ENCODE measurements around the gene ENTPD6.
"Not testable (repeated sequence)": the region's sequence is repeated elsewhere in the genome, so short reads cannot be mapped to it uniquely, and the experiment has no call there.

The ENTPD6 gene

DNA sequence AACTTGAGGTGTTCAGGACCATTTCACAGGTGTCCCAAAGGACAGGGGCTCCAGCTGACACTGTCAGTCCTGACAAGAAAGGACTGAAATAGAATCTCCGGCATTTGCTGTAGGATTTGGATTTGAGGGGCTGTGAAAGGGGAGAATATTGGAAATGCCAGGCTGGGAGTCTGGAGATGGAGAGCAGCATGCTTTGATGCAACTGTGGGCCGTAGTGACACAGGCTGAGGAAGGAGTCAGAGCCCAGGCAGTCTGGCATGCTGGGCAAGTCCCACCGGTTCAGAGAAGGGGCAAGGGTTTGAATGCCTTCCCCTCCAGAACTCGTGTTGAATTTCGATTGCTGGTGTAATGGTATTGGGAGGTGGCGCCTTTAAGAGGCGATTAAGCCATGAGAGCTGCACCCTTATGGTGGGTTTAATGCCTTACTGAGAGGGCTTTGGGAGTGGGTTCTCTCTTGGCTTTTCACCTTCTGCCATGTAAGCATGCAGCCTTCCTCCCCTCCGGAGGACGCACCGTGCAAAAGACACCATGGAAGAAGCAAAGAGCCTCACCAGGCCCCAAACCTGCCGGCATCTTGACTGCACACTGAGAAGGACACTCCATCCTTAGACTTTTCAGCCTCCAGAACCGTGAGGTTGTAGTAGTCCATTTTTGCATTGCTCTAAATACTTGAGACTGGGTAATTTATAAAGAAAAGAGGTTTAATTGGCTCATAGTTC, 43.0 kb downstream of the ENTPD6 start:
- DNase-seq (ENCODE audit: extremely low read depth in 1 of 2, low read depth in 1 of 2) = no peak

- DNase-seq (ENCODE audit: extremely low read depth in 1 of 2, low read depth in 1 of 2) = no peak
These were observed 44.2 kb downstream of the ENTPD6 start for GRCh38 chr20:25239387-25240370.

GRCh38 chr20:25240851-25241658, 45.5 kb downstream of the ENTPD6 start:
- not testable (repeated sequence) for DNase-seq (ENCODE audit: extremely low read depth in 1 of 2, low read depth in 1 of 2)

DNA sequence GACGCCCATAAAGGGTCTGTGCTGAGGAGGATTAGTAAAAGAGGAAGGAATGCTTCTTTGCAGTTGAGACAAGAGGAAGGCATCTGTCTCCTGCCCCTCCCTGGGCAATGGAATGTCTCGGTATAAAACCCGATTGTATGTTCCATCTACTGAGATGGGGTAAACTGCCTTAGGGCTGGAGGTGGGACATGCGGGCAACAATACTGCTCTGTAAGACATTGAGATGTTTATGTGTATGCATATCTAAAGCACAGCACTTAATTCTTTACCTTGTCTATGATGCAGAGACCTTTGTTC, 46.1 kb downstream of the ENTPD6 start:
- DNase-seq (ENCODE audit: extremely low read depth in 1 of 2, low read depth in 1 of 2) = not testable (repeated sequence)

DNA sequence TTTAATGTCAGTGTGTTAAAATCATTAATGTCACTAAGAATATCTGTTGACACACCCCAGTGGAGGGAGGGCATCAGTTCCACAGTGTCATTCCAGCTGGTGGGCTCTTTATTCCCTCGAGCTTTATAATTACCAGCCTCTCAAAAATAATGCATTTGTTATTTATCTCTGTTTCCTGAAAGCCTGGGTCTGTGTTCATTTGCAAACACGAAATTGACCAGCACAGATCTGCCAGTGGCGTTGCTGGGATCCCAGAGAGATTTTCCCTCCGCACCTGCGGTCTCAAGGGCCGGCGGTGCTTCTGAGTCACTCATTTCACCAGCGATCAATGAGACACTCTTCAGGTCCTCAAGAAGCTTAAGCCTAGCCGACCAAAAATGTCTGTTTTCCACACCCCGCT, 46.7 kb downstream of the ENTPD6 start:
- DNase-seq (ENCODE audit: extremely low read depth in 1 of 2, low read depth in 1 of 2) = no peak

DNA sequence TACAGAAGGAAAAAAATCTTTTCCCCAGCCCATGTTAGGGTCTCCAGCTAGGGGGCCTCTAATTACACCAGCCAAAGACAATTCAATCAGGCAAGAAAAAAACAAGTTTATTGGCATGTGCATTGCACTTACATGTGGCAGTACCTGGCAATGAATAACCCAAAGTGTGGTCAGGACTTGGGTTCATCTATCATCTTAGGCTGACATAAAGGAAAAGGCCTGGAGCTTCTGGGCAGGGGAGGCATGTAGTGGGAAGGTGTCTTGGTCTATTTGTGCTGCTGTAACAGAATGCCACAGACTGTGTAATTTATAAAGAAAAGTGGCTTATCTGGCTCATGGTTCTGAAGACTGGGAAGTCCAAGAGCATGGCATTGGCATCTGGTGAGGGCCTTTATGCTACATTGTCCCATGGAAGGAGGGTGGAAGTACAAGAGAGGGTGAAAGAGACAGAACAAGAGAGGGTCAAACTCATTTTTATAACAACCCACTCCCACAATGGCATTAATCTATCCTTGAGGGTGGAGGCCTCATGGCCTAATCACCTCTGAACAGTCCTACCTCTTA, 48.0 kb downstream of the ENTPD6 start:
- no peak for DNase-seq (ENCODE audit: extremely low read depth in 1 of 2, low read depth in 1 of 2)

DNA sequence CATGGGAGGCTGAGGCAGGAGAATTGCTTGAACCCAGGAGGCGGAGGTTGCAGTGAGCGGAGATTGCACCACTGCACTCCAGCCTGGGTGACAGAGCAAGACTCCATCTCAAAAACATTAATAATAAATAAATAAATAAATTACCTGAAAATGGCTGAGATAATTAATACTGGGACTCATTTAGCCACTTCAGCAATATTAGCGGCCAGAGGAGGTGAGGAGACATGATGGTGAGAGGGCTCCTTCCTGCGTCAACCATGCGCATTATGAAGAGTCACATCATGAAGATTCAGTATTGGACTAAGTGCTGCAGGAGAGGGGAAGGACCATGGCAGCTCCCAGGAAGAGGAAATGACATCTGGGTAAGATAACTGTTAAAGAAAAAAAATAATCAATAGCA, 49.5 kb downstream of the ENTPD6 start:
- no peak for DNase-seq (ENCODE audit: extremely low read depth in 1 of 2, low read depth in 1 of 2)

DNA sequence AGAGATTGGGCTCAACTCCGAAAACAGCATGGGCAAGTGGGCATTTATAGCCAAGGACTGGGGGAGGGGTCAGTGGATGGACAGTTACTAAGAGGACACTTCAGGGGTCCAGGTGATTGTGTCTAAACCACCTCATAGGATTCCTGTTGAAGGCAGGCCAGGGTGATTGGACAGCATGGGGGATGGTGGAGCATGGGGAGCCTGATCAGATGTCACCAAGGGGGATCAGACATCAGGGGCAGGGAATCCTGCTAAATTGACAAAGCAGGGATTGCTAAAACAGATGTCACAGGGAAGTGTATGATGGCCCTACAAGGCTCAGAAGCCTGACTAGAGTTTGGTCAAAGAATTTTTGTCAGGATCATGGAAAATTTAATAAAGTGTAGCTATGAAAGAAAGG, 49.9 kb downstream of the ENTPD6 start:
- DNase-seq (ENCODE audit: extremely low read depth in 1 of 2, low read depth in 1 of 2) = no peak

DNA sequence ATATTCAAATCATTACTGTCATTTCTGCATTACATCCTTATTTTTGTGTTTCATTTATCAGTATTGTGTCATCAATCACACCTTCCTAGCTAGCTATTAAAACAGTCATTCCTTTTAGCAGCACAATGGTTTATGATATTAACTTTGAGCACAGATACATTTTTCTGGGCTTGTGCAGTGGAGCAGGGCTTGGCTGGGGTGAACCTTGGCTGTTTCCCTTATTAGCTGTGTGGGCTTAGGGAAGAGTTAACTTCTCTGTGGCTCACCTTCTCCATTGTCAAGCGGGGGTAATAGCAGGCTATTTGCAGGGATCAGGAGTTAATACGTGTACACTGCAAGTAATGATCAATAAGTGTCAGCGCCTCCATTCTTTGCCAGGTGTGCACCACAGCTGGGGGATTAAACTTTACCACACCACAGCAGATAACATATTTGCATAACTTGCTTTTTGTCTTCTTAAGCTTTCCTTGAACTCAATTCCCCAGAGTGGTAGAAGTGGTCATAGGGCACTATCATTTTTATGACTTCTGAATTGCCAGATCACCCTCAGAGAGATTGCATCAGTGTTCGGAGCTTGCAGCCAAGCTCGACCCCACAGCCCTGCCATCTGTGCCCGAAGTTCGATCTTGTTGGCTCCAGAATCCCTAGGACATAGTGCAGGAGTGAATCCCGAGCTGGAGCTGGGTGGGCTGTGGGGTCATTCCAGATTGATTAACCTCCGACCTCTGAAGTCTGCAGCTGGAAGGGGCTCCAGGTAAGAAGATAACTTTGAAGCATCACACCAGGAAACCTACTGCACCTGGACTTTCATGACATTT, 50.9 kb downstream of the ENTPD6 start:
- DNase-seq (ENCODE audit: extremely low read depth in 1 of 2, low read depth in 1 of 2) = no peak

DNA sequence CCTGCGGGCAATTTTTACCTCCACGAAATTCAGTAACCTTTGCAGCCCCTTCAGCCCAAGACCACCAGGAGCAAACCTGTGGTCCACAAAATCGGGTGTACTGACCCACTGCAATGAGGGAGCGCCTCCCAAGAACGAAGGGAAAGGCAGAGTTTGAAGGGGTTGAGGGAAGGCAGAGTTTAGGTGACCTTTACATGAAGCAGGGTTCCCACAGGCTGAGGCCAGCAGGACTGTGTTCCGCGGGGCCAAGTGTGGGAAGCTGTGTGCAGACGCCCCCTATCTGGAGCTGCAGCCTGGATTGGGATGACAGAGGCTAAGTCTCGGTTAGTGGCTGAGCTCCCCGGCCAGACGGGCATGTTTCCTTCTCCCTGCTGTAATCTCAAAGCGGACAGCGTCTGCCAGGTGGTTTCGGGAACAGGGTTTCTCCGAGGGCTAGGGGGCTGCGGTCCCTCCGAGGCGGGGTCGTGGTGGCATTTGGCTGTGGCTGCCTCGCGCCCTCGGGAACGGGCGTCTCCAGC, 51.5 kb downstream of the ENTPD6 start:
- DNase-seq (ENCODE audit: extremely low read depth in 1 of 2, low read depth in 1 of 2) = no peak

DNA sequence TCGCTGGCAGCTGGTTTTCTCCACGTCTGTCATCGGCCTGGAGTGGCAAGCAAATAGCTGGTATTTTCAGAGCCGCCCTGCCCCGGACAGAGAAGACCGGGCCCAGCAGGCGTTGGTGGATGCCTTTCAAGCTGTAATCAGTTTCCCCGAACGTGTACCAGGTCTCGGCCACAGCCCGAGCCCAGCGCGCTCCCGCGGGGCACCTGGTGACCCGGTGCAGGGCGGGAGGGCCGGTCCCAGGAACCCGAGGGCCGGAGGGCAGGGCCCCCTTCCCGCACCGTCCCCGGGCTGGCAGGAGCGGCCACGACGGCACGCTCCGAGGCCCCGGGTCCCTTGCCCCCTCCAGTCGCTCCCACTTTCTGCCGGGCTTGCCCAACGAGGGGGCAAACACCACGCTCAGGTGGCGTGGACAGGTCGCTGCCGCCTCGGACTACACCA, 52.0 kb downstream of the ENTPD6 start:
- DNase-seq (ENCODE audit: extremely low read depth in 1 of 2, low read depth in 1 of 2) = no peak

- DNase-seq (ENCODE audit: extremely low read depth in 1 of 2, low read depth in 1 of 2) = peak; percentile 21 to 63
These were observed 52.7 kb downstream of the ENTPD6 start, which contains the start of gene PYGB for GRCh38 chr20:25247956-25248785. Gene PYGB, plus strand, starts transcription at chr20:25248085. Its CDS starts 94 bp downstream, at chr20:25248179.

DNA sequence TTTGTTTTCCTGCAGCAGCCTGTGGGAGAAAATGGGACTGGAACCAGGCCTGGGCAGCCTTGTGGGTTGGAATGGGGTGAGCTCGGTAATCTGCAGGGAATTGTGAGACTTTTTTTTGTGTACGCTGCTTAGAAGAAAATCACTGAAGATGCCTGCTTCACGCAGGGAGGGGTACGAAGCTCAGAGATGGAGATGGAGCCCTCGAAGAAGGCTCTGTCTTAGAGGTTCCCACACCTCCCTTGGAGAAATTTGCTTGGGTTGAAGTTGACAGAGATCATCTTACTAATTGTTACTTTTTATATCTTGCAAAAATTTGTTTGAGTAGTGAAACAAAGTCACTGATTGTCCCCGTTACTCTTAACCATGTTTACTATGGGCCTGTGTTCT, 53.3 kb downstream of the ENTPD6 start:
- no peak for DNase-seq (ENCODE audit: extremely low read depth in 1 of 2, low read depth in 1 of 2)

DNA sequence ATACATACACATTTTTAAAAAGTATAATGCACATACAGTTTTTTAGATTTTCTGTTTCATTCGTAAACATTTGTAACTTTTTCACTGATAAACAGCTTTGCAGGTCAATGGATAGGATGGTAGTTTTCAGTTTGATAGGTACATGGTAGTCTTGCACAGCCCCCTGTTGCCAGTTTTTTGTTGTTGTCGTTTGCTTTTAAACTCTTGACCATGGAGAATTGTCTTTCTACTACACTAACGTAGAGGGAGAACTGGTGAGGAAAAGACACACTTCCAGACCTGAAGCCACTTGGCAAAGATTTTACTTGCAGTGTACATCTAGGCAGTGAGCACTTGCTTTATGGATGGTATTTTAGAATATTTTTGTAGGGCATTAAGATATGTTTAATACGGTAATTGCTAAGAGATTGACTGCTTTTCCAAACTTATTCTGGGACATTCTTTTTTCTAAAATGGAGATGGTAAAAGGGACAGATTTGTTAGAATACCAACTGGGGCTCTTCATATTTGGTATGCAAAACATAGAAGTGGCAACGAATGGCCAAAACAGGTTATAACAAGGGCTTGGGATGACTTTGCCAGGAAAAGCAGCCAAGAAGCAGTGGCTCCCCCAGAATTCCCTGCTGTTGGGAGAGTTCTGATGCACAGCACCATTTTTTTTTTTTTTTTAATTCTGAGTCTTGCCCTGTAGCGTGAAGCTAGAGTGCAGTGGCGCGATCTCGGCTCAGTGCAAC, 53.9 kb downstream of the ENTPD6 start:
- DNase-seq (ENCODE audit: extremely low read depth in 1 of 2, low read depth in 1 of 2) = no peak

DNA sequence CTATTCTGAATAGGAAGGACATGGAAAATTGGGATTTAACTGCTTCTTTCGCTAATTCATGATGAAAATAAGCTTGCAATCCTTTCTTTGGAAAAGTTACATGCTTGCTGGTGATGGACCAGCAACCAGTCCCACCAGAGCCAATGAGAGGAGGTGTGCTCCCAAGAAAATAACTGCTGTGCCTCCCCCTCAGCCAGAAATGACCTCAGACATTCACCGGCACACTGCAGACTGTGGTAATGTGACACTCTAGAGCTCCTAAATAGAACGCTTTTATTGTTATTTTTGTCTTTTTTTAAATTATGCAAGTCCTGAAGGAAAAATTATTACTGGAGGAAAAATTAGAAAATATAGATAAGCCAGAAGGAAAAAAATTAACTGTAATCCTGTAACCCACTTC, 55.0 kb downstream of the ENTPD6 start:
- no peak for DNase-seq (ENCODE audit: extremely low read depth in 1 of 2, low read depth in 1 of 2)

DNA sequence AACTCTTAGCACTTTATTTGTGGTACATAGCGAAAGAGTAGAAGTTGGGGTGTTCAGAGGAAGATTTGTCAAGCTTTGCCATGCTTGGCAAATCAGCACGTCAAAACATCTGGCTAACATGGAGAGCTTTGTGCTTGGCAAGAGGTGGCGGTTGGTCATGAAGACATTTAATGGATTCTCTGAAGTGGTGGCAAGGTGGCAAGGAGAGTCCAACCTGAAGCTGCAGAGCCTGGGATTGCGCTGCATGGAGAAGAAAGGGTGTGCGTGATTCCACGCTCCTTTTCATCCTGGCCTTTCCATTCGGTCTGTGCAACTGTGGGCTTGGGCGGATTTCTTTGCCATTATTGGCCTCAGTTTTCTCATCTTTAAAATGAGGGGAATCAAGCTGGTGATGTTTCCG, 55.5 kb downstream of the ENTPD6 start:
- DNase-seq (ENCODE audit: extremely low read depth in 1 of 2, low read depth in 1 of 2) = no peak

GRCh38 chr20:25251558-25251957, 56.0 kb downstream of the ENTPD6 start:
- DNase-seq (ENCODE audit: extremely low read depth in 1 of 2, low read depth in 1 of 2) = no peak

- DNase-seq (ENCODE audit: extremely low read depth in 1 of 2, low read depth in 1 of 2) = no peak
These were observed 56.7 kb downstream of the ENTPD6 start for GRCh38 chr20:25252230-25252651.
